Right forelimb (tissue), 1 donor: Measurements from ENCODE around the gene LAX1.
A peak's percentile ranks its signal among the peaks of the same experiment; 100 is the strongest.
"Not testable (repeated sequence)": the region's sequence is repeated elsewhere in the genome, so short reads cannot be mapped to it uniquely, and the experiment has no call there.

Experiments
- DNase-seq: peaks from one replicate; pipeline ENCODE4 v3.0.0-alpha.2; 2018

LAX1 gene, protein sequence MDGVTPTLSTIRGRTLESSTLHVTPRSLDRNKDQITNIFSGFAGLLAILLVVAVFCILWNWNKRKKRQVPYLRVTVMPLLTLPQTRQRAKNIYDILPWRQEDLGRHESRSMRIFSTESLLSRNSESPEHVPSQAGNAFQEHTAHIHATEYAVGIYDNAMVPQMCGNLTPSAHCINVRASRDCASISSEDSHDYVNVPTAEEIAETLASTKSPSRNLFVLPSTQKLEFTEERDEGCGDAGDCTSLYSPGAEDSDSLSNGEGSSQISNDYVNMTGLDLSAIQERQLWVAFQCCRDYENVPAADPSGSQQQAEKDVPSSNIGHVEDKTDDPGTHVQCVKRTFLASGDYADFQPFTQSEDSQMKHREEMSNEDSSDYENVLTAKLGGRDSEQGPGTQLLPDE

DNA sequence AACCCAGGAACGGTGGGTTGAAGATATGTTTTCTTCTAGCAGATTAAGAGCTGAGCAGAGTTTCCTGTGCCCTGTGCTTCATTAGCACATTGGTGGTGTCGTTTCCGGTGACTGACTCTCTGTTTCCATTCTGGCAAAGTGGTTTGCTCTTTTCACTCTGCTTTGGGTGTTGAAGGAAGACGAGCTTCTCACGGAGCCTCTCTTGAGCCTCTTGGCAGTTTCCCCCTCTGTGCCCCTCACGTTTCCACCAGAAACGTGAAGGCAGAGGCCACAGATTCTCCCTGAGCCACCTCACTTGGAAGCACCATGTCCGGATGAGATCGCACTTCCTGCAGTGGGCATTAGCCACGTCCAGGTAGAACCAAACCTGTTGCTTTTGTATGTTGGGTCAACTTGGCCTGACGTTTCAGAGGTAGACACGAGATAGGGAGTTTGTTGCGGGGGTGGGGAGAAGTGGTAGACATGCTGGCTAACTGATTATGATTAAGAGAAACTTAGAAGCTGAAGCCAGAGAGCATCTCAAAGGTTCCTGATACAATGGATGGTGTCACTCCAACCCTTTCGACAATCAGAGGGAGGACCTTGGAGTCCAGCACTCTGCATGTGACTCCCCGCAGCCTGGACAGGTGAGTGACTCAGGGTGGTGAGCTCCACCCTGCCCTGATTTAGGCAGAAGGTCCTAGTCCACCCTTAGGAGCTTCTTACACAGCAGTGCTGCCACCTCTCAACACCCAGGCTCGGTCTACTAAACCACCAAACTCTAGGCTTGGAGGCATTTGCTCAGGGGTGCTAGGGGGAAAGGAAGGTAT is at the start of gene LAX1:
TSS of gene LAX1 (plus strand) at position 155 of the 809 bp plus-strand sequence. CDS start at position 538, 383 bp downstream.
- no peak for DNase-seq

DNA sequence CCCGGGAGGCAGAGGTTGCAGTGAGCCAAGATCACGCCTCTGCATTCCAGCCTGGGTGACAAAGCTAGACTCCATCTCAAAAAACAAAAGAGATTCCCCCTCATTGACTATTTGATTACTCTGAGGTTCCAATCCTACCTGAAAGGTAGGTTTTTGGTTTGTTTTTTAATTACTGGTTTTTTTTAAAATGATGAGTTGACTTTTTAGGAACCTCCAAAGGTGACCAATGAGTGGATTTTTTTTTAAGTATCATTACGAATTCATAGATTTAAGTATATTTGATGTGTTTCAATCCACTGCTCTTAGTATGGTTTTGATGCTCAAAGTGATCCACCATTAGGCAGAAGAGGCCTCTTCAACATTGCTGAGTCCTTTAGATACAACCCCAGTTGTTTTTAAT is 47.9 kb upstream of the LAX1 start:
- no peak for DNase-seq

DNA sequence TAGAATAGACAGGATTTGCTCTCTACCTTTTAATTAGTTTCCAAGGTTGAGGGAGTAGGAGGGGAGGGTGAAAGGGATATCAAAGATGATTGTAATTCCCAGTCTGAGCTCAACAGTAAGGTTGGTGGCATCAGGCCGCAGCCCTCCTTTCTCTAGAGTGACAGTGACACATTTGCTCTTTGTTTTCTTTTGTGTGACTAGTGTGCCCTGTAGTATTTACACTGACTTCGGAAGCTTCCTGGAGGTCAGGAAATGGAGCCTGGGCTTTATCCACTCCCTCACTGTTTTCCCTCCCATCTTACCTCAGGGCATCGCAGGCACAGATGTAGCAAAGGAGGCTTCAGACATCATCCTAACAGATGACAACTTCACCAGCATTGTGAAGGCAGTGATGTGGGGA is 44.7 kb upstream of the LAX1 start:
- no peak for DNase-seq

DNA sequence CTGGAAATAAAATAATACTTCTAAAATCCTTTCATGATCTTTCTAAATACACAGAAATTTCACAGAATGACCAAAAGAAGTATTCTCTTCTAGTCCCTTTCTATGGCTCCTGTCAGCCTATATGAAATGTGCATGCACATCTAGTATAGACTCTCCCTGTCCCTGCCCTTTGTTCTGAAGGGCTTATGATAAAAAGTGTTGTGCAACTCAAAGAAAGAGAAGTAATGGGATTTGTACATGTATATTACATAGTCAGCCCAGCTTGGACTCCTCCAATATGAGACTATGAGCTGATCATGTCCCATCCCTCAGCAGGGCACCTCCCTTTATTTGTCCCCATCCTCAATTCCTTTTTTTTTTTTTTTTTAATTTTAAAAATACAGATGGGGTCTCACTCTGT is 42.1 kb upstream of the LAX1 start:
- no peak for DNase-seq

DNA sequence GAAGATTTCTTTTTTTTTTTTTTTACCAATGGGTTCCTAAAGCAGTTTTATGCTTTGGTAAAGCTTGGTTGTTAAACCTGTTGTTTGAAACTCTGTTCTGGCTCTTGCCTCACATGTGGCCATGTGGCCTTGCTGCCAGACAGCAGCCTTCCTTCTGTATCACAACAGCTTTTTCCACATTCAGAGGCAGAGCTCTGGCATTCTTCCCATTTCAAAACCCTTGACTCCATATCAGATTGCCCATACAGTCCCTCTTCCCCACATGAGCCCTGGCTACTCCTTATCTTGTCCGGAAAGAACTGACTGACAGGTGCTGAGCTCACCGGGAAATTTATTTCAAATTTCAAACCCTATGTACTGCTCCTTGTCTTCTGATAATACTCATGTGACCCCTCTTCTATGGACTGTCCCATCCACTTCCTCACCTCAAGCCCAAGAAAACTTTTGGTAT is 38.5 kb upstream of the LAX1 start:
- no peak for DNase-seq

DNA sequence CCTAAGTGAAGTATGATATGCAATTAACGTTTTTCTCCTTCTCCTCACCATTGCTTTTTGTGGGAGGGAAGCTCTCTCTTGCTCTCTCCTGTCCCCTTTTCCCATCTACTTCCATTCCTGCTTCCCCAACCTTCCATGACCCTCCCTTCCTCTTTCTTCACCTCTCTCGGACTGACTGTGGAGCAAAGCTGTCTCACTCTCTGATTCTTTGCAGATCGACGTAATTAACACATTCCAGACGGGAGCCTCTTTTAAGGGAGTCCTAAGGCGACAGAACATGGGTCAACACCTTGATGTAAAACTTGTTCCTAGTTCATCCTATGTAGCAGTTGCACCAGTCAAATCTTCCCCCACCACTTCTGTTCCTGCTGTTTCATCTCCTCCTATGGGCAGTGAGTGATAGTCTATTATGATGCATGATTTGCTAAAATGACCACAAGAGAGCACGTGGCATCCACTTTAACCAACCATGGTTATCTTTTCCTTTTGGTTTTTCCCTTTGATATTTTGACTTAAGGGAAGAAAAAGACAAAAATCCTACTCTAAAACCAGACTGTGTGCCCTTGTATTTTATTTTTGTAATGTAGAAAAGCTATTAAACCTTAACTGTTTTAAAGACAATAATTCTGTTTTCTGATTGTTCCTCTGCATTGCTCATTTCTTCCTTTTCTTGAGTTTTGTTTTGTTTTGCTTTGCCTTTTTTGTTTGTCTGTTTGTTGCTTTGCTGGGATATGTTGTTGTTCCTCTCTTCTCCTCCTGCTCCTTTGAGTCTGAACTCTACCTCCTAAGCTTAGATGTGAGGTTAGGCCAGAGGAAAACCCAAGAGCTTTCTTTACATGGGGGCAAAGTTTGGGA is 31.7 kb upstream of the LAX1 start:
- no peak for DNase-seq

DNA sequence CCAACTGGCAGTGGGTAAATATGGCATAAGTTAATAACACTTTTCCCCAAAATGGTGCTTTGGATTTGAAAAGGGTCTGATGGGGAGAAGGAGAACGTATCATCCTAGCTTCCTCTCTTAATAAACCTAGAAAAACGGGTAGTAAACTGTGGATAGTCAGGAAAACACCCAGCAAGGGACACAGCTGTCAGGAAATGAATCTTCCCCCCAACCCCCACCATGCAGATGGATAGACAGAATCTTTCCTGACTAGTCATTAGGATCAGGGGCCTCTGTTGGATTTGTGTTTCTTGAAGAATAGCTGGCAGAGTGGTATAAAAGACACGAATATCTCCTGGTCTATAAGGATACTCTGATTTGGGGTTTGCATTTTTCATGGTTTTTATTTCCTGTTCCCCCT is 22.5 kb upstream of the LAX1 start:
- no peak for DNase-seq

DNA sequence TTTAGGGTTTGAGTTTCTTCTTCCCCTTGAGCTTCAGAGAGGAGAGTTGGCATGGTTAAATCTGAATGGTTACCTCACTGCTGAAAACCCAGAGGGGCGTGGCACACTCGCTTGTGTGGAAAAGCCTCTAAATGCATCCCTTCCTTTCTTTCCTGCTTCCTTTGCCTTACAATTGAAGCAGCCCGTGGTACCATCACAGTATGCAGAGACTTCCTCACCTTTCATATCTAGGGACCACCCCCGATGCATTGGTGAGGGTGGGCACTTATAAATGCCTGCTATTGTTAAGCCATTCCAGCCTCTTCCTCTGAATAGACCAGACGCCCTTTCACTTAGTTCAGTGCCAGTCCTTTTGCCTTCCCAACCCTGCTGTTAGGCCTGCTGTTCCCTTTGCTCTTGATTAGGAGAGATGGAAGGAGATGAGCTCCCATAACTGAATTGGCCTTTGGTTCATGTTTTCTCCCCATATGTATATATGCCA is 21.9 kb upstream of the LAX1 start:
- no peak for DNase-seq

DNA sequence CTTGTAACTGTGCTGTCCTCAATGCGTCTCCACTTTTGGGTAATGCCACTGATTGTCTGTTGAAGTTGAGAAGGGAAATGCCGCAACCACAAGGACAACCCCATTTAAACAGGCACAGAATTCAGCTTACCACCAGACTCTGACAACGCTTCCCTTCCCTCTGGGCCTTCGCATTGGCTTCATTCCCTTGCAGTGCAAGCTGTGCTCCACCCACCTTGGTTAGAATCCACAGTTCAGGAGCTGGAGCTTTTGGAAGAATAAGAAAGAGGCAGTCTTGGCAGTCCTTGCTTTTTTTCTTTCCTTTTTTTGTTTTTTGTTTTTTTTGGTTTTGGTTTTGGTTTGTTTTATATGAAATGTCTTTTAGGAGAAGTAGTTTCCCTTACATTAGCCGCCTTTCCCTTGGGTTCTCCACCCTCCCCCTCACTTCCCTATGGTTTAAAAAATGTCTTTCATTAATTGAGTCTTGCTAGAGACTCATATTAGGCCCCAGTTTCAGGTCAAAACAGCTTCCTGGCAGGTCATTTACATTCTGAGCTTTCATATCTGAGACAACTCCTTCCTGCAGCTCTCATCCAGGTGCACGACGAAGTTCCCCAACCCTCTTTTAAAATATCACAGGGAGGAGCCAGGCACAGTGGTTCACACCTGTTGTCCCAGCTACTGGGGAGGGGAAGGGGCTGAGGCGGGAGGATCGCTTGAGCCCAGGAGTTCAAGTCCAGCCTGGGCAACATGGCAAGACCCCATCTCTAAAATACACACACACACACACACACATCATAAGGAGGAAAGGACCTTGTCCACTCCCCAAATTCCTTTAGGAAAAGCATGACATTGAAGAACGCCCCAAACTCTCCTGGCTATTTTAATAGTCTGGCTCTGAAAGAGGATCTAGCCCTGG is 20.7 kb upstream of the LAX1 start:
- peak; percentile 73 for DNase-seq

DNA sequence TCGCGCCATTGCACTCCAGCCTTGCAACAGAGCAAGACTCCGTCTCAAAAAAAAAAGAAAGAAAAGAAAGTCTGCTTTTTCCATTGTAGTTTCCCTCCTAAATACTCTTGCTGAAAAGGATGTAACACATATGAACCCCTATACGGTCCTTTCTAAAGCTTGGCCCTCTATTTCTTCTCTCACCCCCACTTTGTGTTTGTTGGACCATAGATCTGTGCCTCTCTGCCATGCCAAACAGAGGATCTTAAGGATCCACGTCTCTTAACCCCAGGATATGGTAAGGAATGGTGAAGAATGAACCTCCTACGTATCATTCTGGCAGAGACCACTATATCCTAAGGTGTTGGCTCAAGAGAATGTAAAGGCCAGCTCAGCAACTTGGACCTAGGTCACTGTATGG is 18.7 kb upstream of the LAX1 start:
- no peak for DNase-seq

DNA sequence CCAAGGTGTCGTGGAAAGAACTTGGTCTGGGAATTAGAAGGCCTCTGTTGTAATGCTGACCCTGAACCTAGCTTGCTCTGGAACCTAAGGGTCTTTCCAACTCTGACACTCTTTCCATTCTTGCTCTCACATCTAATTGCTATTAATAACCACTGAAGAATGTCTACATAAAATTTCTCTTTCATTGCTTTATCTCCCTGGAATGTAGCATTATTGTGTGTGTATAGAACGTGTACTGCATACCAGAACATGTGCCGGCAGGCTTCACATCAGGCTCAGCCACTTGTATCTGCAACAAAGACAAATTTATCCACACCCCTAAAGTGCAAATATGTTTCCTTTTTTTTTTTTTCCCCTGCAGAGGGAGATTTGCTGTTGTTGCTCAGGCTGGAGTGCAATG is 13.9 kb upstream of the LAX1 start:
- DNase-seq, result no peak

DNA sequence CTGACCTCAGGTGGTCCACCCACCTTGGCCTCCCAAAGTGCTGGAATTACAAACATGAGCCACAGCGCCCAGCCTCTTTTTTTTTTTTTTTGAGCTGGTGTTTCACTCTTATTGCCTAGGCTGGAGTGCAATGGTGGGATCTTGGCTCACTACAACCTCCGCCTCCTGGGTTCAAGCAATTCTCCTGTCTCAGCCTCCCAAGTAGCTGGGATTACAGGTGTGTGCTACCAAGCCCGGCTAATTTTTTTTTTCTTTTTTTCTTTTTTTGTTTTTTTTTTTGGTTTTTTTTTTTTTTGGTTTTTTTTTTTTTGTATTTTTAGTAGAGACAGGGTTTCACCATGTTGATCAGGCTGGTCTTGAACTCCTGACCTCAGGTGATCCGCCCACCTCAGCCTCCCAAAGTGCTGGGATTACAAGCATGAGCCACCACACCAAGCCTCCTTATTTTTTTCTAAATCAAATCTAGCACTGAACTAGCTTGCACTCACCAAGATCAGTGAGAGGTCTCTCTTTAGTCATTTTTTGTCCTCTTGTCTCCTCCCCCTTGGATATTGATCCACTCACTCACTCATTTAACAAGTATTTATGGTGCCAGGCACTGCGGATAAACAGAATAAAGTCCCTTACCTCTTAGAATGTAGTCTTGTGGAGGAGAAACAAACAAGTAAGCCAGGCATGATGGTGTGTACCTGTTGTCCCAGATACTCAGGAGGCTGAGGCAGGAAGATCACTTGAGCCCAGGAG is 13.2 kb upstream of the LAX1 start:
- DNase-seq, result not testable (repeated sequence)

DNA sequence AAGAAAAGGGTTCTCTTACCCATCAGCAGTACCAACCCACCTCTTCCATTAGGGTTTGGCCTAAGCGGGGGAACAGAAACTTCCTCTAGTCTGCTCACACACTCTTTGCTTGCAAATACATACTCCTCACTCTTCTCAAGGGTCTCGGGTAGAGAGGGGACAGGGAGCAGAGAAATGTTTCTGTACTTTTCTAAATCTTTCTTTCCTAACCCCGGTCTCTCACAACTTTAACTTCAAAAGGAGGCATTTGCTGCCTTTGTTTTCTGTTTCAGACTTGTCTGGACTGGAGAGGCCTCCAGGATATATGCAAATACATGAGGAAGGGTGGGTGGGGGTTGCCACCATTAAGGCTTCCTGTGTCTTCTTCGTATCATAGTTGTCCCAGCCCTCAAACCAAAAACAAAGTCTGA is 10.5 kb upstream of the LAX1 start:
- DNase-seq, result no peak

DNA sequence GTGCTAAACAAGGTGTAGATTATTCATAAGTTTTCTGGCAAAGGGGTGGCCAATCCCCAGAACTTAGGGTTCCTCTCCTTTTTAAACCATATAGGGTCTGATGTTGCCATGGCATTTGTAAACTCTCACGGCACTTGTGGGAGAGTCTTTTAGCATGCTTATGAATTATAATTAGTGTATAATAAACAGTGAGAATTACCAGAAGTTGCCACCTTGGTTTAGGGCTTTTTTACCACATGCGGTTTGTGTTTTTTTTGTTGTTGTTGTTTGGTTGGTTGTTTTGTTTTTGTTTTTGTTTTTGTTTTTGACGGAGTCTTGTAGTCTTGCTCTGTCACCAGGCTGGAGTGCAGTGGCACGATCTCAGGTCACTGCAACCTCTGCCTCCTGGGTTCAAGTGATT is 8.9 kb upstream of the LAX1 start:
- DNase-seq, result no peak

DNA sequence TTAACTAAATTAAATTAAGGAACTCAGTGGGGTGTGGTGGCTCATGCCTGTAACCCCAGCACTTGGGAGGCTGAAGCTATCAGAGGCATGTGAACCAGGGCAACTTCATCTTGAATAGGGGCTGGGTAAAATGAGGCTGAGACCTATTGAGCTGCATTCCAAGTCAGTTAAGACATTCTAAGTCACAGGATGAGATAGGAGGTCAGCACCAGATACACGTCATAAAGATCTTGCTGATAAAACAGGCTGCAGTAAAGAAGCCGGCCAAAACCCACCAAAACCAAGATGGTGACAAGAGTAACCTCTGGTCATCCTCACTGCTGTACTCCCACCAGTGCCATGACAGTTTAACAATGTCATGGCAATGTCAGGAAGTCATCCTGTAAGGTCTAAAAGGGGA is 6.2 kb upstream of the LAX1 start:
- DNase-seq, result not testable (repeated sequence)

DNA sequence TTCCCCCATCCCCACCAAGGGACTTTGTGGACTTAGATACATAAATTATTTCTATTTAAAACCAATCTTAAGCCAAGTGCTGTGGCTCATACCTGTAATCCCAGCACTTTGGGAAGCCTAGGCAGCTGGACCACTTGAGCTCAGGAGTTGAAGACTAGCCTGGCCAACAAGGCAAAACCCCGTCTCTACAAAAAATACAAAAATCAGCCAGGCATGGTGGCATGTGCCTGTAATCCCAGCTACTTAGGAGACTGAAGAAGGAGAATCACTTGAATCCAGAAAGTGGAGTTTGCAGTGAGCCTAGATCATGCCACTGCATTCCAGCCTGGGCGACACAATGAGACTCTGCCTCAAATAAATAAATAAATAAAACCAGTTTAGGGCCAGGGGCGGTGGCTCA is 4.5 kb upstream of the LAX1 start:
- DNase-seq, result no peak

DNA sequence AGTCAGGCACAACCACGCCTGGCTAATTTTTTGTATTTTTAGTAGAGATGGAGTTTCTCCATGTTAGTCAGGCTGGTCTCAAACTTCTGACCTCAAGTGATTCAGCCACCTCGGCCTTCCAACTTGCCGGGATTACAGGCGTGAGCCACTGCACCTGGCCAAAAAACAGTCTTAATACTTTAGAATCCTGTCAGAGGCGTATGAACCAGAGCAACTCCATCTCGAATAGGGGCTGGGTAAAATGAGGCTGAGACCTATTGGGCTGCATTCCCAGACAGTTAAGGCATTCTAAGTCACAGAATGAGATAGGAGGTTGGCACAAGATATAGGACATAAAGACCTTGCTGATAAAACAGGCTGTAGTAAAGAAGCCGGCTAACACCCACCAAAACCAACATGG is 3.0 kb upstream of the LAX1 start:
- not testable (repeated sequence) for DNase-seq

DNA sequence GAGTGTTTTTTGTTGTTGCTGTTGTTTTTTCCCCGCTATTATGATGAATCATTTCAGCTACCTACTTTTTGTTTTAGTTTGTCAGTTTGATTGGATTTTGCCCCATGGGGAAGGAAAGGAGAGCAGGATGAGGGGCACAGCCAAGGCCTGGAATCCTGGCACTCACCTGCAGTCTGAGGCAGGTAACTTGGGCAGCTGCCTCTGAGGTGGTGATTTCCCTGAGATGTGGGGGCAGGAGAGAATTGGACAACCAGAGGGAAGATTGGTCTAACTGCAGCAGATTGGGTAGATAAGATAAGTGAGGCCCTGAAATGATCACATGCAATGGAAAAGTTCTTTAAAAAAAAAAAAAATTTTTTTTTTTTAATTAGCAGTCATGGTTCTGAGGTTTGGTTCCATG is 1.5 kb upstream of the LAX1 start:
- no peak for DNase-seq

DNA sequence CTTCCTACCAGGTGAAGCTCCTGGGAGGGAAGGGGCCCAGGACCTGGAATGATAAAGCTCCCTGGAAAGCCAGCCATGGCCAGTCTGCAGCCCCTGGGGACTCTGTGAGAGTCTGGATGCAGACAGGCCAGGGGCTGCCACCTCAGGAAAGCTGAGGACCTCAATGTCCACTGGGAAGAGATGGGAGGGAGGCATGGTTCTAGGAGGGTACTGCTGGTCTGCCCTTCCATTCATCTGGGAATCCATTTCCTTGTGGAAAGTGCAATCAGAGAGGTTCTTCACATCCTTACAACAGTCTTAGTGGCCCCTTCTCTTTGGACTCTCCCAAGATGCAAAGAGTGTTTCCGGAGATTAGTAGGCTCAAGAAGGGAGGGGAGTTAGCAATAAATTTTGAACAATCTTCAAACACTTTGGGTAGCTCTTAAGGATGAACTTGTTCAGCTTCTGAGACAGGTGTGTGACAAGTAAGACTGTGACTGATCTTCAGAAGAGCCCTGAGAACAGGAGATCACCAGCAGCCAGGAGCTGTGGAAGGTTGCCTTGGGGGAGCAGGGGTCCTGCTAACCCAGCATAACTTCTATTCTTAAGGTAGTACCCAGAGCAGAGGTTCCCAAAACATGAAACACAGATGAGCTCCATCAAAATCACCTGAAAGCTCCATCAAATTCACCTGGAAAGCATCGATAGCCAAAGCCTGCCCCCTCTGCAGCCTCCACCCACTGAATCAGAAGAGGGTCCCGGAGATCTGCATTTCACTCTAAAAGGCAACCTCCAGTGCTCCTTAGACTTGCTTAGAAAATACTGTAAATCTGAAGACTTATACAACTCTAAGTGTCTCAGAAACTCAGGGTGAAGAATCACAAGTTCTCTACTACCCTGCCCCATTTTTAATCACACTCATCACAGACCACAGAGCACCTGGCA is 616 bp upstream of the LAX1 start:
- DNase-seq, result no peak

DNA sequence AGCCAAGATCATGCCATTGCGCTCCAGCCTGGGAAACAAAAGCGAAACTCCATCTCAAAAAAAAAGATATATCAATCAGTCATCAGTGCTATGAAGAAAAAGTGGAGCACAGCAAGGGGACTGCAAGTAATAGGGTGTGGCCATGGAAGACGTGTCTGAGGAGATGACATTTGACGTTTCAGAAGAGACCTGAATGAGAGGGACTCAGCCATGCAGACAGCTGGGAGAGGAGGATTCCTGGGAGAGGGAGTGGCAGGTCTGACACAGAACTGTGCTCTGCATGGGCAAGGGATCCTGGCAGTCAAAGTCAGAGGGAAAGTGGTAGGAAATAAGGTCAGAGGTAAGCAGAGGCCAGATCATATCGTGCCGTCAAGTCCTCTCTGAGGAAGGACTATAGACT is 3.3 kb downstream of the LAX1 start:
- DNase-seq, result no peak
